ENCODE results near the gene CST3. TPM values are rescaled to one million over a fixed set of nuclear protein-coding genes. Genes with fewer than 3 reads are reported as not detected.

Gene CST3
- total and polyA plus RNA-seq, 4 donors = 238 to 780 (median 641) TPM

DNA sequence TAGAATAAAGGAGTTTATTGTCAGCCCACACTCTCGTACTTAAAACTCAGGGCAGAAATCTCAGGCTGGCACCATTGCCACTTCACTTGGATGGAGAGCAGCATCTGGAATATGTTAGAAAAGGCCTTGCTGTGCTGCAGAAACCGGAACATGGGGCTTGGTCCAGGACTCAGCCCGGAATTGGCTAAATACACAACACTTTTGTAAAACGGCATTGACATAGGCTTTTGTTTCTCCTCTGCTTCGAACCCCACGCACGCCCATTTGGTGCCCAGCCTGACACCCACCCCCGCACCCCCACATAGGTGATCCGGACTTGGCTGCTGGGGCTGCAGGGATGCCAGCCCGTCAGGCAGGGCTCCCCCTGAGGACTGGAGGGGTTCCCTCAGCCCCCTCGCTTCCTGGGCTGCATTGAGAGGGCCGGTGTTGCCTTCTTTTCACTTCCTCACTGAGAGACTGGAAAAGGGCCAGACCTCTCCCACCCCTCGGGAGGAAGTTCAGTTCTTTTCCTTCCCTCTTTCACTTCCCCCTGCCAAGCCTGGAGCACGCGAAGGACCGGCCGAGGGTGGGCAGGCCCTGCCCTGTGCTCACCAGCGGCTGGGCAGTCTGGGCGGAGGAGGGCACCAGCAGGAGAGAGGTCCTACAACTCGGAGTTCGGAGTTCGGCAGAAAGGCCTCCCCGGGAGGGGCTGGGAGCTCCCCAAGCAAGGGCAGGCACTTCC lies 17.9 kb upstream of the CST3 start:
- ATAC-seq (ENCODE audit: insufficient read depth, low FRiP score) = peak; percentile 84
- 17 to 18% methylated on average over 23 of the region's 23 CpGs for WGBS, 2 donors
- peak overlapping the region; percentile 13 to 17 for H3K27ac ChIP-seq (ENCODE audit: low read depth in 1 of 2, low read length in 1 of 2)

GRCh38 chr20:23654717-23655116 lies 17.0 kb upstream of the CST3 start:
- no peak for TF ChIP-seq CTCF (IDR thresholded peaks at IDR 0.05; ENCODE audit: control extremely low read depth, extremely low read depth)
- DNase-seq (no peak), ATAC-seq (ENCODE audit: insufficient read depth, low FRiP score) (no peak)
- no peak overlapping the region for H3K9ac ChIP-seq (ENCODE audit: insufficient read depth in 1 of 2, low read length in 2 of 2)
- 28 to 42% methylated on average over 4 of the region's 4 CpGs for WGBS, 2 donors
- H3K4me1 ChIP-seq (ENCODE audit: control insufficient read depth in 5 of 5, insufficient read depth in 5 of 5, low read length in 5 of 5) = peaks cover 0 to 23% (median 7%) of the 10 kb centered on the region in 5 donors
- no peak overlapping the region for H3K27ac ChIP-seq (ENCODE audit: low read depth in 1 of 2, low read length in 1 of 2)
- no peaks in the 10 kb centered on the region for H3K27me3 ChIP-seq (ENCODE audit: control insufficient read depth in 3 of 3, insufficient read depth in 3 of 3, low read length in 2 of 3)
- H3K9me3 ChIP-seq (ENCODE audit: control insufficient read depth in 4 of 4, insufficient read depth in 3 of 4, low read length in 3 of 4) = no peaks in the 10 kb centered on the region
- H3K36me3 ChIP-seq (ENCODE audit: control insufficient read depth in 4 of 4, insufficient read depth in 4 of 4, low read length in 4 of 4) = no peaks in the 10 kb centered on the region
- H3K4me3 ChIP-seq = no peak overlapping the region

More for the DNA sequence above, 17.9 kb upstream of the CST3 start:
- peaks cover 0 to 31% (median 8%) of the 10 kb centered on the region in 5 donors for H3K4me1 ChIP-seq (ENCODE audit: control insufficient read depth in 5 of 5, insufficient read depth in 5 of 5, low read length in 5 of 5)
- H3K36me3 ChIP-seq (ENCODE audit: control insufficient read depth in 4 of 4, insufficient read depth in 4 of 4, low read length in 4 of 4) = no peaks in the 10 kb centered on the region
- no peak for TF ChIP-seq CTCF (IDR thresholded peaks at IDR 0.05; ENCODE audit: control extremely low read depth, extremely low read depth)
- H3K9ac ChIP-seq (ENCODE audit: insufficient read depth in 1 of 2, low read length in 2 of 2) = peak overlapping the region in 1 of 2 donors; percentile 13
- H3K9me3 ChIP-seq (ENCODE audit: control insufficient read depth in 4 of 4, insufficient read depth in 3 of 4, low read length in 3 of 4) = no peaks in the 10 kb centered on the region
- DNase-seq = peak; percentile 26 to 64 (median 43)
- H3K27me3 ChIP-seq (ENCODE audit: control insufficient read depth in 3 of 3, insufficient read depth in 3 of 3, low read length in 2 of 3) = no peaks in the 10 kb centered on the region
- H3K4me3 ChIP-seq = no peak overlapping the region

- Histone ChIP-seq H3K9me3 (ENCODE audit: control insufficient read depth in 4 of 4, insufficient read depth in 3 of 4, low read length in 3 of 4) (no peaks in the 10 kb centered on the region), H3K9ac (ENCODE audit: insufficient read depth in 1 of 2, low read length in 2 of 2) (no peak overlapping the region), H3K27me3 (ENCODE audit: control insufficient read depth in 3 of 3, insufficient read depth in 3 of 3, low read length in 2 of 3) (no peaks in the 10 kb centered on the region), H3K4me3 (no peak overlapping the region), H3K36me3 (ENCODE audit: control insufficient read depth in 4 of 4, insufficient read depth in 4 of 4, low read length in 4 of 4) (no peaks in the 10 kb centered on the region), H3K4me1 (ENCODE audit: control insufficient read depth in 5 of 5, insufficient read depth in 5 of 5, low read length in 5 of 5) (peaks cover 0 to 18% (median 7%) of the 10 kb centered on the region in 5 donors), H3K27ac (ENCODE audit: low read depth in 1 of 2, low read length in 1 of 2) (no peak overlapping the region)
- no peak for ATAC-seq (ENCODE audit: insufficient read depth, low FRiP score)
- 75 to 84% methylated on average over 2 of the region's 2 CpGs for WGBS, 2 donors
- no peak for DNase-seq
- TF ChIP-seq CTCF (IDR thresholded peaks at IDR 0.05; ENCODE audit: control extremely low read depth, extremely low read depth) = no peak
Observed at GRCh38 chr20:23654000-23654399, 16.2 kb upstream of the CST3 start.

Data from lung (tissue), 12 donors.